Testis (tissue), 2 donors: ENCODE measurements around the gene FBXW4.

Experiments
- POLR2A ChIP-seq: fragments of 450-650 bp; IDR thresholded peaks from one replicate; pipeline ENCODE4 v1.6.1; 2017; ENCODE audit warnings: antibody characterized with exemption, mild to moderate bottlenecking, moderate library complexity
- TF ChIP-seq, protein P1 (sequence below), 3 experiments: fragments of 450-650 bp in 2 of 3; fragments of 200-600 bp in 1 of 3; sonication (generic) in 1 of 3; IDR thresholded peaks; one replicate each; pipeline ENCODE4 v1.5.1; 2016 to 2019; ENCODE audit warnings: antibody characterized with exemption in 3 of 3, mild to moderate bottlenecking in 2 of 3, moderate library complexity in 1 of 3

DNA sequence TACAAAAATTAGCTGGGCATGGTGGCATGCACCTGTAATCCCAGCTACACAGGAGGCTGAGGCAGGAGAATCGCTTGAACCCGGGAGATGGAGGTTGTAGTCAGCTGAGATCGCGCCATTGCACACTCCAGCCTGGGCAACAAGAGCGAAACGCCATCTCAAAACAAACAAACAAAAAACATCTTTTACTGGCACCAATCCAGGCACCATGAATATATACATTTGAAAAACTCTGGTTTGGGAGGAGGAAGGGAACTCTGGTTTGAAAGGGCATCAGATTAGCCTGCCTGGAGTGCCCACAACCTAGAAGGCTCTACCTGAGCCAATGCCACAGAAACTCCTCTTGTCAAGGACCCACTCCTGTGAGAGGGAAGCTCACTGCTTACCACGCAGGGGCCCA is 122.8 kb downstream of the FBXW4 start:
- TF ChIP-seq, protein P1, sequence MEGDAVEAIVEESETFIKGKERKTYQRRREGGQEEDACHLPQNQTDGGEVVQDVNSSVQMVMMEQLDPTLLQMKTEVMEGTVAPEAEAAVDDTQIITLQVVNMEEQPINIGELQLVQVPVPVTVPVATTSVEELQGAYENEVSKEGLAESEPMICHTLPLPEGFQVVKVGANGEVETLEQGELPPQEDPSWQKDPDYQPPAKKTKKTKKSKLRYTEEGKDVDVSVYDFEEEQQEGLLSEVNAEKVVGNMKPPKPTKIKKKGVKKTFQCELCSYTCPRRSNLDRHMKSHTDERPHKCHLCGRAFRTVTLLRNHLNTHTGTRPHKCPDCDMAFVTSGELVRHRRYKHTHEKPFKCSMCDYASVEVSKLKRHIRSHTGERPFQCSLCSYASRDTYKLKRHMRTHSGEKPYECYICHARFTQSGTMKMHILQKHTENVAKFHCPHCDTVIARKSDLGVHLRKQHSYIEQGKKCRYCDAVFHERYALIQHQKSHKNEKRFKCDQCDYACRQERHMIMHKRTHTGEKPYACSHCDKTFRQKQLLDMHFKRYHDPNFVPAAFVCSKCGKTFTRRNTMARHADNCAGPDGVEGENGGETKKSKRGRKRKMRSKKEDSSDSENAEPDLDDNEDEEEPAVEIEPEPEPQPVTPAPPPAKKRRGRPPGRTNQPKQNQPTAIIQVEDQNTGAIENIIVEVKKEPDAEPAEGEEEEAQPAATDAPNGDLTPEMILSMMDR (IDR thresholded peaks at IDR 0.05), result no peak
- TF ChIP-seq POLR2A, result no peak
